Central memory CD8-positive, alpha-beta T cell (primary cell): ENCODE measurements around the gene SEMA3C.

ENCODE experiments used
- ATAC-seq: fragments of 150-1000 bp; cut with Tn5 transposase; replicated peaks from 2 replicates; pipeline ENCODE4 v1.10.0; 2022; ENCODE audit warnings: mild to moderate bottlenecking, moderate FRiP score, moderate number of reproducible peaks; ENCODE audit not compliant: poor library complexity, severe bottlenecking; ENCODE audit errors: extremely low read depth
- DNase-seq, 2 donors: peaks; one replicate each; pipeline ENCODE4 v3.0.0; 2021; ENCODE audit warnings: low spot score in 2 of 2
- H3K27ac Mint-ChIP-seq: one replicate; pipeline ENCODE4 v1.8.0; 2022; ENCODE audit warnings: low read depth, mild to moderate bottlenecking, moderate library complexity, mixed read lengths
- H3K27me3 Mint-ChIP-seq: one replicate; pipeline ENCODE4 v1.8.0; 2022; ENCODE audit warnings: mixed read lengths
- H3K36me3 Mint-ChIP-seq: one replicate; pipeline ENCODE4 v1.8.0; 2022; ENCODE audit warnings: mild to moderate bottlenecking, moderate library complexity, mixed read lengths; ENCODE audit not compliant: insufficient read depth
- H3K4me1 Mint-ChIP-seq: one replicate; pipeline ENCODE4 v1.8.0; 2022; ENCODE audit warnings: mixed read lengths
- H3K4me3 Mint-ChIP-seq: one replicate; pipeline ENCODE4 v1.8.0; 2022; ENCODE audit warnings: mild to moderate bottlenecking, moderate library complexity, mixed read lengths
- H3K9me3 Mint-ChIP-seq: one replicate; pipeline ENCODE4 v1.8.0; 2022; ENCODE audit warnings: mixed read lengths

SEMA3C gene

DNA sequence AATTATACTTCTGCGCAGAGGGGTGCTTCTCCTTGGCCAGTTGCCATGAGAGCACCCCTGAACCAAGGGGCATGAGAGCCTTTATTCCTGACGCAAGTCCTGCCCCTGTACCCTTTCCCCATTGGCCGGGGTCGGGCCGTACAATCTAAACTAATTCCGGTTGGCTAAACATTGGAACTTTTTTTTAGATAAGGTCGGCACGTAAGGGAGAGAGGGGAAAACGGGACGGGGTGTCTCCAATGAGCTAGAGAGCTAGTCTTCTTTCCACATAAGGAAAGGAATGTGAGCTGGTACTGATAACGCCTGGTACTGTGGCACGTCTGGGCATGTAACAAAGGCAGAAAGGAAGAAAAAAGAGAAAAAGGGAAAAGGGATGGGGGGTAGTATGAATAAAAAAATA, 183.5 kb downstream of the SEMA3C start:
- Mint-ChIP-seq H3K4me1 (no peaks in the 10 kb centered on the region), H3K4me3 (no peak overlapping the region), H3K27me3 (no peaks in the 10 kb centered on the region), H3K27ac (no peak overlapping the region), H3K36me3 (peaks cover 2% of the 10 kb centered on the region), H3K9me3 (peaks cover 49% of the 10 kb centered on the region)
- DNase-seq (no peak), ATAC-seq (no peak)

DNA sequence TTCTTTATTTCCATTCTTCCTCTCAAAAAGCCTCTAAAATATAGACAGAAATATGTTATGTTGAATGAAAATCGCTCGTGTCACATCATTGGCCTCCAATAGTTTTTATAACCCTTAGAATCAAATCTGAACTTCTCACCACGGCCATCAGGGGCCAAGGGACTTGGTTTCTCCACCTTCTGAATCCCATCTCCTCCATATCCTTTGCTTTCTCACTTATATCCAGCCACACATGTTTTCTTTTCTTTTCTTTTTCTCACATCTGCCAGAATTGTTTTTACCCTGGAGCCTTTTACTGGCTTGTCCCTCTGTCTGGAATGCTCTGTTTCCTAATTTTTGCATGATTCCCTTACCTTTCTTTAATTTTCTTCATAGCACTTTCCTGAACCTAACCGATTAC, 184.8 kb downstream of the SEMA3C start:
- peaks cover 49% of the 10 kb centered on the region for H3K9me3 Mint-ChIP-seq
- H3K27me3 Mint-ChIP-seq: no peaks in the 10 kb centered on the region
- no peaks in the 10 kb centered on the region for H3K4me1 Mint-ChIP-seq
- no peak overlapping the region for H3K27ac Mint-ChIP-seq
- ATAC-seq: no peak
- no peak for DNase-seq
- H3K36me3 Mint-ChIP-seq: peaks cover 2% of the 10 kb centered on the region
- no peak overlapping the region for H3K4me3 Mint-ChIP-seq

DNA sequence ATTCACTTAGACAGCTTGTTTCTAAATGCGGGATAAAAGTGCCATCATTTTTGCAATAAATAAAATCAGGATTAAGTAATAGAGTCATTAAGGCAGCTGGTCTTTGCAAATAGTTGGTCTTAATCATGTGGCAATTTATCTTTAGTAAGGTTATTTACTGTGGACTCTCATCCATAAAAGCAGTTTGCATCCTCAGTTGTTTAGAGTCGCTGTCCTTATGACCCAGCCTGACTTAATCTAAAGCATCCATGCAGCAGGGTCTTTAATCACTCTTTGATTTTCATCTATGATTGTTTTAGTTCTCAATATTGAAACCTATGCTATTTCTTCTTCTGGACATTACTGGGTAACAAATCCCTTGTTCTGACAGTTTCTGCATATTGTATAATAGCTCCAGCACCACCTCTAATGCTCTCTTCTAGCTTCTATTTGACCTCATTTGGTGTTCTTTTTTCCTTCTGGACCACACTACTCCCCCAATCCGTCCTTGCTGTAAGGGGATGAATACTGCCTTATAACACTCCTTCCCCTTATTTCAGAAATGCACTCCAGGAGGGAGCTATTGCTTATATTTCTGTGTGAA, 185.4 kb downstream of the SEMA3C start:
- no peak for ATAC-seq

DNA sequence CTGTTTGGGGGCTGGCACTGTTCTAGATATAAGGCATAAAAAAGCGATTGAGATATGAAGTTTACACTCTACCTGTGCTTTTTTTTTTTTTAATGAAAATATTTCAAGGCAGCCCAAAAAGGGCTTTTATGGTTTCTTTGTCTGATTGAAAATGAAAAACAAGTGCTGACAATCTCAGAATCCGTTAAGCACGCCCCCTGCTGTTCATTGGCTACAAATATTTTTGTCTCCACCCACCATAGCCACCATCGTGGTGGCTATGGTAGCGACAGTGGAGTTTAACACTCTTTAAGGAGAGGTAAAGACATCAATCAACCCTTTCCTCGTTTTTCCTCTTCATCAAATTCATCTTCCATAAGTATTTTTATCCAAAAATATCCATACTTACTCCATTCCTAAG, 186.2 kb downstream of the SEMA3C start:
- H3K4me3 Mint-ChIP-seq: no peak overlapping the region
- DNase-seq (no peak), ATAC-seq (no peak)
- H3K27me3 Mint-ChIP-seq: no peaks in the 10 kb centered on the region
- H3K4me1 Mint-ChIP-seq: no peaks in the 10 kb centered on the region
- peaks cover 2% of the 10 kb centered on the region for H3K36me3 Mint-ChIP-seq
- H3K9me3 Mint-ChIP-seq: peaks cover 47% of the 10 kb centered on the region
- H3K27ac Mint-ChIP-seq: no peak overlapping the region

More for the DNA sequence above, 185.4 kb downstream of the SEMA3C start:
- Mint-ChIP-seq H3K4me3 (no peak overlapping the region), H3K36me3 (peaks cover 2% of the 10 kb centered on the region), H3K27ac (no peak overlapping the region), H3K4me1 (no peaks in the 10 kb centered on the region), H3K27me3 (no peaks in the 10 kb centered on the region), H3K9me3 (peaks cover 49% of the 10 kb centered on the region)
- no peak for DNase-seq

DNA sequence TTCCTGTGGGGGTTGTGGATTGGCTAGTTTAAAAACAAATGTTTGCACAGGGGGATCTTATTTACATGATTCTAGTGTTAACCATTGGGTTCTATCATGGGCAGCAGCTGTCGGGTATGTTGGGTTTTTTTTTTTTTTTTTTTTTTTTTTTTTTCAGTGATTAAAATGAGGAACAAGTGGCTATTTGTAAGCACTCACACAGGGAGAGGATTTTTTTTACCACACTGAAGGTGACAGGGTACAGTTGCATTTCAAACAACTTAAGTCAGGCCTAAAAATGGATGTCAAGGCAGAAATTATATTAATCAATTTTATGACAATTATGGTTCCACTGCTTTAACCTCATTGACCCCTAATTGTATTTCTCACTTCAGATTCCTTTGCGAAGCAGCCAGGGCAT, 187.6 kb downstream of the SEMA3C start:
- Mint-ChIP-seq H3K27ac (no peak overlapping the region), H3K27me3 (no peaks in the 10 kb centered on the region), H3K36me3 (peaks cover 2% of the 10 kb centered on the region), H3K9me3 (peaks cover 38% of the 10 kb centered on the region), H3K4me1 (no peaks in the 10 kb centered on the region), H3K4me3 (no peak overlapping the region)
- ATAC-seq (no peak), DNase-seq (no peak)

DNA sequence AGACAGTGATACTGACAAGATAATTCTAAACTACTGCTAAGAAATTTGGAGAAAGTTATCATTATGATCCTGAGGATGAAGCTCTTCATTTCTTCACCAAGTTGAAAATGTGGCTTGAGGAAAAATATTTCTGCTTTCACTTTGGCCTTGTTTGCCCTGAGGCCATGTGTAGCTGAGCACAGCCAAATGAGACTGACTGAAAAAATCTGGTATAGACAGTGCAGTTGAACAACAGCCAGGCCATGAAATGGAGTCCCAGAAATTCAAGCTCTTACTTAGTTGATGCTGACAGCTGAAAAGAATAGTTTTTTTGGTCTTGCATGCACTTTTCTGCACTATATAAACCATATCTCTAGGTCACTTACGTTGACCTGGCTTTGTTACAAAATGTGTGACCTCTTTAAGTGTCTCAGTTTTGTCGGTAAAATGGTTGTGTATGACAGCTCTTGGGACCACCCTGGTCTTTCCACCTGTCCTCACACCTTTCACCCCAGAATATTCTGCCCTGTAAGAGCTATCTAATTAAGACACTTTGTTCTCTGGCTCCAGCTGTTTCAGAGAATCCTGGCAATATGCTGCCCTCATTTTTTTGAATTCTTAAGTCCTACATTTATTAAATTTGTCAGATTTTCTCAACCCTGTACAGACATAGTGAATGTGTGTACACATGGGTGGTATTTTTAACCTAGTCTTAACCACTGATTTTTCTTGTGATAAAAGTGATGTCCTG, 189.1 kb downstream of the SEMA3C start:
- H3K9me3 Mint-ChIP-seq: peaks cover 23% of the 10 kb centered on the region
- DNase-seq (no peak), ATAC-seq (no peak)
- H3K27me3 Mint-ChIP-seq: no peaks in the 10 kb centered on the region
- peaks cover 2% of the 10 kb centered on the region for H3K36me3 Mint-ChIP-seq
- no peak overlapping the region for H3K27ac Mint-ChIP-seq
- no peak overlapping the region for H3K4me3 Mint-ChIP-seq
- no peaks in the 10 kb centered on the region for H3K4me1 Mint-ChIP-seq

DNA sequence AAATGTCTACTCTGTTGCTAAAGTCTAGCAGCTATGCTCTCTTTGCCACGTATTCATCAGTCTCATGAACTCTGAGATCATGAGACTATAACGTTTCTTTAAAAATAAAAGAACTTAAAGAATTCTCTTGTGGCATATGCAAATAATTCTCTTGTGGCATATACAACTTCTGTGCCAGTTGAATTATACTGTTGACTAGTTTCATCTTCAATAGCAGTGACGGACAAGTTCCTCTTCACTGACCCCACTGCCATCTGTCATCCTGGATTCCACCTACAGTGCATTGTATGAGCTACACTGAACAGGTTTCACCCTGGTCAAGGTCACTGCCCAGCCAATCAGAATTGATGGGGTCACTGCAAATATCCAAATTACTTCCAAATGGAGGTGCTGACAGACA, 192.2 kb downstream of the SEMA3C start:
- Mint-ChIP-seq H3K27ac (no peak overlapping the region), H3K4me1 (no peaks in the 10 kb centered on the region), H3K27me3 (no peaks in the 10 kb centered on the region), H3K4me3 (no peak overlapping the region), H3K9me3 (peaks cover 13% of the 10 kb centered on the region), H3K36me3 (no peaks in the 10 kb centered on the region)
- no peak for DNase-seq
- ATAC-seq: no peak

DNA sequence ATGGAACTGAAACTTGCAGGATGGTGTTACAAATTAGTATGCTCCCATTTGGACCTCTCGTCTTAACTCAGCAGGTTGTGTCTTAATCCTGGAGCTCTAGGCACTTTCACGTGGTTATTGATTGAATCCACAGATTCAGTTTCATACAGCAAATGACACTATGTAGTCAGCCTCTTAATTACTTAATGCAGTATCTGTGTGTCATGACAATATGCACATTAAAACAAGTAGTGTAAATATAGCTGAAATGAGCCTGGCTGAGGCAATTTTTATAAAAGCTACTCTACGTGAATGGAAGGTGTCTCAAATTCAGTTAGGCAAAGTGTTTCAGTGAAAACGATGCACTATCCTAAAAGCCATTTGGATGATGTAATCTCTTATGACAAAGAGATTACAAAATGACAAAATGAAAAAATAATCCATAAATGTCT, 193.7 kb downstream of the SEMA3C start:
- Mint-ChIP-seq H3K9me3 (peaks cover 10% of the 10 kb centered on the region), H3K27me3 (no peaks in the 10 kb centered on the region), H3K4me1 (no peaks in the 10 kb centered on the region), H3K27ac (no peak overlapping the region), H3K4me3 (no peak overlapping the region), H3K36me3 (no peaks in the 10 kb centered on the region)
- ATAC-seq: no peak
- DNase-seq: no peak

DNA sequence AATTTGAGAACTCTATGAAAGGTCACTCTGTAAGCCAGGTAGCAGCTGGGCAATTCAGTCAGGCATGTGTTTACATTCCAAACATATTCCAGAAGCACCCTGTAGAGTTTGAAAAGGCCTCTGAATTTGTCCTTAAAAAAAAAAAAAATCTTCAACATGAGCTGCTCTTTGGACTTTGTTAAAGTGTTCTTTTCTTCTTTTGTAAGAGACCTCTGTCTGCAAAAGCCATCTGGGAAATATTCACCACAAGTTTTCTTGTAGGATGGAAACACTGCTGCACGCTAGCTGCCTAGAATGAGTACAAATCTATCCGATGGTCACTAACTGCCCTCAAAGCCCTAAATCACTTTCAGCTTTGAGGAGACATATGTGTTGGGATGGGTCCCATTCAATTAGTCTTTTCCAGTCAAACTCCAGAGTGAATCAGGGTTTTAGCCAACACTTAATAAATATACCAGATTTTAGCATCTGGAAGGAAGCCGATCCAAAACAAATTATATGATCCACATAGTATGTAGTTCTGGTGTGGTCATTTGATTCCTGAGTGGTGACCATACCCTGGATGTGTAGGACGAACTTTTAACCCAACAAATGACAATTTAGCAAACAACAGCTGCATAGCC, 194.5 kb downstream of the SEMA3C start:
- Mint-ChIP-seq H3K36me3 (no peaks in the 10 kb centered on the region), H3K4me1 (no peaks in the 10 kb centered on the region), H3K27ac (no peak overlapping the region), H3K4me3 (no peak overlapping the region), H3K27me3 (no peaks in the 10 kb centered on the region), H3K9me3 (peaks cover 10% of the 10 kb centered on the region)
- ATAC-seq: no peak
- DNase-seq: no peak

DNA sequence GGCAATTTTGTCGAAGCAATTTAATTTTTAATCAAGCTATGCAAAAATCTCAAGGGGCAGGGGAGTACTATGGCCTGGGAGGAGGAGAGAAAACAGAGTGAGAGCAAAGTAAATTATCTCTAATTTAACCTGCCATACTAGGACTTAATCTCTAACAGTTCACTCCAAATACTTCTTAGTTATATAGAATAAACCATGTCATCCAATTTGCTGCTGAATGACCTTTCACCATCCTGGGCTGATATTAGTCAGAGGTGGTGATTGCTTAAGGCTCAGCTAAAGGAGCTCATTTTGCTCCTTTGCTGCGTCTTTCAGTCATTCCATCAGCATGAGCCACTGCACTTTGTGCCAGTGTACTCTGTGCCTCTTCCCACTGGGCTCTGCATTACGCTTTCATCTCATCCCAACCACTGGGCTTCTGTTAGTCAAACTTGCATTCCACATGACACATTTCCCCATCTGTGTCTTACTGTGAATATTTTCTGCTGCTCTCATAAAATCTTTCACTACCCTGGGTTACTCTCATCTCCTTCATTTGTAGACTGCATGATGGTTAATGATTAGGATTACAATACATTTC, 196.1 kb downstream of the SEMA3C start:
- no peak for ATAC-seq
- H3K27ac Mint-ChIP-seq: no peak overlapping the region
- no peaks in the 10 kb centered on the region for H3K36me3 Mint-ChIP-seq
- H3K27me3 Mint-ChIP-seq: no peaks in the 10 kb centered on the region
- peaks cover 10% of the 10 kb centered on the region for H3K9me3 Mint-ChIP-seq
- no peak for DNase-seq
- no peak overlapping the region for H3K4me3 Mint-ChIP-seq
- H3K4me1 Mint-ChIP-seq: no peaks in the 10 kb centered on the region

DNA sequence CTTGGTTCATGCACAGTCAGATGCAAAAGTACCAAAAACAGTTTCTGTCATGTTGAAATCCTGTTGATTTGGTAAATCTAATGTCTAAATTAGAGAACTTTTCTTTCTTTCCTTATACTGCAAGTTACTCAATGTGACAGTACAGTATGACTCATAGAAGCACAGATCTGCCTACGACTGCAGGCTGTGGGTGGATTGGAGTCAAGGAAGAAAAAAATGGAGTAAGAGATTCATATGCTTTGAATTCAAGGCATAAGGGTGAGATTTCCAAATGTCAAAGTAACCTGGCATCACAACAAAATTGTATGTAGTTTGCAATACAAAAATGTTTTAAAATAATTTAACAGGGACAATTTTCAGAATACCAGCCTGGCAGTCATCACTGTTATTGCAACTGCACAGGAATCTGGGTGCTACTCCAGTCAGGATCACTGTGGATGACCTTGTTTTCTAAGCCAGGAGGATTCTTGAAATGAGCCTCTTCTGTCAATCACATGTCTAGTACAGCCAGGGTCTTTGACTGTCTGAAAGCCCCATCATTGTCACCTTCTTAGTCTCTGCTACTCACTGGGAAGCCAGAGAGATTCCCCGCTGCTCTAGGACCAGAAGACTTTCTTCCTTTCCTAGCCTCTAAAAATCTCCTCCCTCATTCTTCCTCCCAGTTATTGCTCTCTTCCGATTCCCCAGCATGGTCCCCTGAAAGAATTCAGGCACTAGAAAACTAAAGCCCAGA, 196.8 kb downstream of the SEMA3C start:
- Mint-ChIP-seq H3K27ac (no peak overlapping the region), H3K9me3 (peaks cover 10% of the 10 kb centered on the region), H3K27me3 (no peaks in the 10 kb centered on the region), H3K36me3 (no peaks in the 10 kb centered on the region), H3K4me3 (no peak overlapping the region), H3K4me1 (no peaks in the 10 kb centered on the region)
- ATAC-seq (no peak), DNase-seq (no peak)

DNA sequence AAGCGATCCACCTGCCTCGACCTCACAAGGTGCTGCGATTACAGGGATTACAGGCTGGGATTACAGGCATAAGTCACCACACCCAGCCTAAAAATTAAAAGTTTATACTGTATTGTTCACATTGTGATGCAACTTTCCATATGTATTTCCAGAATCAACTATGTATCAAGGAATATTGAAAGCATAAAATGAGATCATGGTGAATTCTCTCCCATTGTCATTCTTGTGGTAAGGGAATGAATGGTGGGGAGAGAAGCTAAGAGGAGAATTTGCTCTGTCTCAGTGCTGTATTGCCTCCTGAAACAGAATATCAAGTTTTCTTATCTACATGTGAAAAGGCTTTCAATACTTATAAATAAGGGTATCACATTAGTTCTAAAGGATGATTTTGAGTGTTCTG, 198.7 kb downstream of the SEMA3C start:
- Mint-ChIP-seq H3K36me3 (no peaks in the 10 kb centered on the region), H3K4me3 (no peak overlapping the region), H3K9me3 (peaks cover 10% of the 10 kb centered on the region), H3K4me1 (no peaks in the 10 kb centered on the region), H3K27me3 (no peaks in the 10 kb centered on the region), H3K27ac (no peak overlapping the region)
- DNase-seq (no peak), ATAC-seq (no peak)
